ENCODE measurements around the gene MACC1. TPM values are rescaled to one million over a fixed set of nuclear protein-coding genes. Genes with fewer than 3 reads are reported as not detected.

The MACC1 gene
- total and polyA plus RNA-seq, 2 experiments from 2014 or later = 3.4 to 13.4 TPM

DNA sequence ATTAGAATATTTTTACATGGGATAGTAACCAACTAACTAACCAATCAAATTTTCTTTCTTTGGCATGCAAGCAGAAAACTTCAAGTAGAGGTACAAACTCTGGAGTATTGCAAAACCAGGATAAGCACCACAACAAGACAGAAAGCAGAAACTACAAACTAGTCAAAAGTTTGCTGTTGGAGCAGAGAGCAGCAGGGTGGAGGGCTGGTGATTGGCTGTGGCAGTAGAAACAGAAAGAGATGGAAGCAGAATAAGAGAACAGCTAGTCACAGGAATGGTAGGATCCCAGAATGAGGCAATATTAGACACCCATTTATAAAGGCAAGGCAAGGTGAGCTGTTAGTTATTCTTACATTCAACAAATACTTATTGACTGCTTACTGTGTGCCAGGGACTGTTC lies 6.8 kb upstream of the MACC1 start:
- Mint-ChIP-seq H3K36me3 (ENCODE audit: low read depth) (no peaks in the 10 kb centered on the region), H3K27me3 (ENCODE audit: insufficient read depth, low read depth, poor library complexity) (peaks cover 5% of the 10 kb centered on the region), H3K4me1 (peaks cover 18% of the 10 kb centered on the region), H3K9me3 (no peaks in the 10 kb centered on the region), H3K4me3 (no peak overlapping the region), H3K27ac (no peak overlapping the region)
- H3K4me3 ChIP-seq = no peak overlapping the region
- H4K20me1 ChIP-seq (replicated peaks; ENCODE audit: insufficient read depth) = no peaks in the 10 kb centered on the region
- H3K27me3 ChIP-seq (ENCODE audit: insufficient read depth) = no peaks in the 10 kb centered on the region
- no peaks in the 10 kb centered on the region for H3K79me2 ChIP-seq (replicated peaks; ENCODE audit: insufficient read depth)
- H3K4me1 ChIP-seq (ENCODE audit: insufficient read depth) = 0 out of 2 replicates have a peak, but pooled peaks cover 2% of the 10 kb centered on the region
- H3K4me2 ChIP-seq = no peak overlapping the region
- no peaks in the 10 kb centered on the region for H3K36me3 ChIP-seq (ENCODE audit: insufficient read depth)
- H2AFZ ChIP-seq = no peak overlapping the region
- H3F3A ChIP-seq (replicated peaks; ENCODE audit: low read depth) = no peaks in the 10 kb centered on the region
- DNase-seq (ENCODE audit: low spot score) (no peak), ATAC-seq (no peak)
- no peak for TF ChIP-seq NANOG (IDR thresholded peaks at IDR 0.05; ENCODE audit: borderline replicate concordance)
- TF ChIP-seq, protein P1, sequence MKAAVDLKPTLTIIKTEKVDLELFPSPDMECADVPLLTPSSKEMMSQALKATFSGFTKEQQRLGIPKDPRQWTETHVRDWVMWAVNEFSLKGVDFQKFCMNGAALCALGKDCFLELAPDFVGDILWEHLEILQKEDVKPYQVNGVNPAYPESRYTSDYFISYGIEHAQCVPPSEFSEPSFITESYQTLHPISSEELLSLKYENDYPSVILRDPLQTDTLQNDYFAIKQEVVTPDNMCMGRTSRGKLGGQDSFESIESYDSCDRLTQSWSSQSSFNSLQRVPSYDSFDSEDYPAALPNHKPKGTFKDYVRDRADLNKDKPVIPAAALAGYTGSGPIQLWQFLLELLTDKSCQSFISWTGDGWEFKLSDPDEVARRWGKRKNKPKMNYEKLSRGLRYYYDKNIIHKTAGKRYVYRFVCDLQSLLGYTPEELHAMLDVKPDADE (IDR thresholded peaks at IDR 0.05) = no peak
- TF ChIP-seq, protein P2, sequence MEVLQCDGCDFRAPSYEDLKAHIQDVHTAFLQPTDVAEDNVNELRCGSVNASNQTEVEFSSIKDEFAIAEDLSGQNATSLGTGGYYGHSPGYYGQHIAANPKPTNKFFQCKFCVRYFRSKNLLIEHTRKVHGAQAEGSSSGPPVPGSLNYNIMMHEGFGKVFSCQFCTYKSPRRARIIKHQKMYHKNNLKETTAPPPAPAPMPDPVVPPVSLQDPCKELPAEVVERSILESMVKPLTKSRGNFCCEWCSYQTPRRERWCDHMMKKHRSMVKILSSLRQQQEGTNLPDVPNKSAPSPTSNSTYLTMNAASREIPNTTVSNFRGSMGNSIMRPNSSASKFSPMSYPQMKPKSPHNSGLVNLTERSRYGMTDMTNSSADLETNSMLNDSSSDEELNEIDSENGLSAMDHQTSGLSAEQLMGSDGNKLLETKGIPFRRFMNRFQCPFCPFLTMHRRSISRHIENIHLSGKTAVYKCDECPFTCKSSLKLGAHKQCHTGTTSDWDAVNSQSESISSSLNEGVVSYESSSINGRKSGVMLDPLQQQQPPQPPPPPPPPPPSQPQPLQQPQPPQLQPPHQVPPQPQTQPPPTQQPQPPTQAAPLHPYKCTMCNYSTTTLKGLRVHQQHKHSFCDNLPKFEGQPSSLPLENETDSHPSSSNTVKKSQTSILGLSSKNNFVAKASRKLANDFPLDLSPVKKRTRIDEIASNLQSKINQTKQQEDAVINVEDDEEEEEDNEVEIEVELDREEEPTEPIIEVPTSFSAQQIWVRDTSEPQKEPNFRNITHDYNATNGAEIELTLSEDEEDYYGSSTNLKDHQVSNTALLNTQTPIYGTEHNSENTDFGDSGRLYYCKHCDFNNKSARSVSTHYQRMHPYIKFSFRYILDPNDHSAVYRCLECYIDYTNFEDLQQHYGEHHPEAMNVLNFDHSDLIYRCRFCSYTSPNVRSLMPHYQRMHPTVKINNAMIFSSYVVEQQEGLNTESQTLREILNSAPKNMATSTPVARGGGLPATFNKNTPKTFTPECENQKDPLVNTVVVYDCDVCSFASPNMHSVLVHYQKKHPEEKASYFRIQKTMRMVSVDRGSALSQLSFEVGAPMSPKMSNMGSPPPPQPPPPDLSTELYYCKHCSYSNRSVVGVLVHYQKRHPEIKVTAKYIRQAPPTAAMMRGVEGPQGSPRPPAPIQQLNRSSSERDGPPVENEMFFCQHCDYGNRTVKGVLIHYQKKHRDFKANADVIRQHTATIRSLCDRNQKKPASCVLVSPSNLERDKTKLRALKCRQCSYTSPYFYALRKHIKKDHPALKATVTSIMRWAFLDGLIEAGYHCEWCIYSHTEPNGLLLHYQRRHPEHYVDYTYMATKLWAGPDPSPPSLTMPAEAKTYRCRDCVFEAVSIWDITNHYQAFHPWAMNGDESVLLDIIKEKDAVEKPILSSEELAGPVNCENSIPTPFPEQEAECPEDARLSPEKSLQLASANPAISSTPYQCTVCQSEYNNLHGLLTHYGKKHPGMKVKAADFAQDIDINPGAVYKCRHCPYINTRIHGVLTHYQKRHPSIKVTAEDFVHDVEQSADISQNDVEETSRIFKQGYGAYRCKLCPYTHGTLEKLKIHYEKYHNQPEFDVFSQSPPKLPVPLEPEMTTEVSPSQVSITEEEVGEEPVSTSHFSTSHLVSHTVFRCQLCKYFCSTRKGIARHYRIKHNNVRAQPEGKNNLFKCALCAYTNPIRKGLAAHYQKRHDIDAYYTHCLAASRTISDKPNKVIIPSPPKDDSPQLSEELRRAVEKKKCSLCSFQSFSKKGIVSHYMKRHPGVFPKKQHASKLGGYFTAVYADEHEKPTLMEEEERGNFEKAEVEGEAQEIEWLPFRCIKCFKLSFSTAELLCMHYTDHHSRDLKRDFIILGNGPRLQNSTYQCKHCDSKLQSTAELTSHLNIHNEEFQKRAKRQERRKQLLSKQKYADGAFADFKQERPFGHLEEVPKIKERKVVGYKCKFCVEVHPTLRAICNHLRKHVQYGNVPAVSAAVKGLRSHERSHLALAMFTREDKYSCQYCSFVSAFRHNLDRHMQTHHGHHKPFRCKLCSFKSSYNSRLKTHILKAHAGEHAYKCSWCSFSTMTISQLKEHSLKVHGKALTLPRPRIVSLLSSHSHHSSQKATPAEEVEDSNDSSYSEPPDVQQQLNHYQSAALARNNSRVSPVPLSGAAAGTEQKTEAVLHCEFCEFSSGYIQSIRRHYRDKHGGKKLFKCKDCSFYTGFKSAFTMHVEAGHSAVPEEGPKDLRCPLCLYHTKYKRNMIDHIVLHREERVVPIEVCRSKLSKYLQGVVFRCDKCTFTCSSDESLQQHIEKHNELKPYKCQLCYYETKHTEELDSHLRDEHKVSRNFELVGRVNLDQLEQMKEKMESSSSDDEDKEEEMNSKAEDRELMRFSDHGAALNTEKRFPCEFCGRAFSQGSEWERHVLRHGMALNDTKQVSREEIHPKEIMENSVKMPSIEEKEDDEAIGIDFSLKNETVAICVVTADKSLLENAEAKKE (CRISPR knock-in tag; IDR thresholded peaks at IDR 0.05) = no peak
- TF ChIP-seq POLR2AphosphoS5 (IDR thresholded peaks at IDR 0.05; ENCODE audit: low read depth) = no peak
- no peak for TF ChIP-seq JUNB (IDR thresholded peaks at IDR 0.05; ENCODE audit: unreplicated experiment)
- no peak for TF ChIP-seq ZNF331 (CRISPR knock-in tag; IDR thresholded peaks at IDR 0.05; ENCODE audit: low read depth)
- TF ChIP-seq EZH2phosphoT487 (IDR thresholded peaks at IDR 0.05; ENCODE audit: unreplicated experiment) = no peak
- TF ChIP-seq, protein P3, sequence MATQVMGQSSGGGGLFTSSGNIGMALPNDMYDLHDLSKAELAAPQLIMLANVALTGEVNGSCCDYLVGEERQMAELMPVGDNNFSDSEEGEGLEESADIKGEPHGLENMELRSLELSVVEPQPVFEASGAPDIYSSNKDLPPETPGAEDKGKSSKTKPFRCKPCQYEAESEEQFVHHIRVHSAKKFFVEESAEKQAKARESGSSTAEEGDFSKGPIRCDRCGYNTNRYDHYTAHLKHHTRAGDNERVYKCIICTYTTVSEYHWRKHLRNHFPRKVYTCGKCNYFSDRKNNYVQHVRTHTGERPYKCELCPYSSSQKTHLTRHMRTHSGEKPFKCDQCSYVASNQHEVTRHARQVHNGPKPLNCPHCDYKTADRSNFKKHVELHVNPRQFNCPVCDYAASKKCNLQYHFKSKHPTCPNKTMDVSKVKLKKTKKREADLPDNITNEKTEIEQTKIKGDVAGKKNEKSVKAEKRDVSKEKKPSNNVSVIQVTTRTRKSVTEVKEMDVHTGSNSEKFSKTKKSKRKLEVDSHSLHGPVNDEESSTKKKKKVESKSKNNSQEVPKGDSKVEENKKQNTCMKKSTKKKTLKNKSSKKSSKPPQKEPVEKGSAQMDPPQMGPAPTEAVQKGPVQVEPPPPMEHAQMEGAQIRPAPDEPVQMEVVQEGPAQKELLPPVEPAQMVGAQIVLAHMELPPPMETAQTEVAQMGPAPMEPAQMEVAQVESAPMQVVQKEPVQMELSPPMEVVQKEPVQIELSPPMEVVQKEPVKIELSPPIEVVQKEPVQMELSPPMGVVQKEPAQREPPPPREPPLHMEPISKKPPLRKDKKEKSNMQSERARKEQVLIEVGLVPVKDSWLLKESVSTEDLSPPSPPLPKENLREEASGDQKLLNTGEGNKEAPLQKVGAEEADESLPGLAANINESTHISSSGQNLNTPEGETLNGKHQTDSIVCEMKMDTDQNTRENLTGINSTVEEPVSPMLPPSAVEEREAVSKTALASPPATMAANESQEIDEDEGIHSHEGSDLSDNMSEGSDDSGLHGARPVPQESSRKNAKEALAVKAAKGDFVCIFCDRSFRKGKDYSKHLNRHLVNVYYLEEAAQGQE (IDR thresholded peaks at IDR 0.05; ENCODE audit: unreplicated experiment) = no peak
- TF ChIP-seq EZH2 (IDR thresholded peaks at IDR 0.05; ENCODE audit: low read depth, unreplicated experiment) = no peak
- TF ChIP-seq, protein P4, sequence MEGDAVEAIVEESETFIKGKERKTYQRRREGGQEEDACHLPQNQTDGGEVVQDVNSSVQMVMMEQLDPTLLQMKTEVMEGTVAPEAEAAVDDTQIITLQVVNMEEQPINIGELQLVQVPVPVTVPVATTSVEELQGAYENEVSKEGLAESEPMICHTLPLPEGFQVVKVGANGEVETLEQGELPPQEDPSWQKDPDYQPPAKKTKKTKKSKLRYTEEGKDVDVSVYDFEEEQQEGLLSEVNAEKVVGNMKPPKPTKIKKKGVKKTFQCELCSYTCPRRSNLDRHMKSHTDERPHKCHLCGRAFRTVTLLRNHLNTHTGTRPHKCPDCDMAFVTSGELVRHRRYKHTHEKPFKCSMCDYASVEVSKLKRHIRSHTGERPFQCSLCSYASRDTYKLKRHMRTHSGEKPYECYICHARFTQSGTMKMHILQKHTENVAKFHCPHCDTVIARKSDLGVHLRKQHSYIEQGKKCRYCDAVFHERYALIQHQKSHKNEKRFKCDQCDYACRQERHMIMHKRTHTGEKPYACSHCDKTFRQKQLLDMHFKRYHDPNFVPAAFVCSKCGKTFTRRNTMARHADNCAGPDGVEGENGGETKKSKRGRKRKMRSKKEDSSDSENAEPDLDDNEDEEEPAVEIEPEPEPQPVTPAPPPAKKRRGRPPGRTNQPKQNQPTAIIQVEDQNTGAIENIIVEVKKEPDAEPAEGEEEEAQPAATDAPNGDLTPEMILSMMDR (conservative IDR thresholded peaks at IDR 0.05; ENCODE audit: low read depth in 2 of 2) = no peak
- no peak for TF ChIP-seq ZNF114 (CRISPR knock-in tag; IDR thresholded peaks at IDR 0.05)
- TF ChIP-seq STAT1 (IDR thresholded peaks at IDR 0.05; ENCODE audit: unreplicated experiment) = no peak
- TF ChIP-seq CREB1 (CRISPR knock-in tag; IDR thresholded peaks at IDR 0.05; ENCODE audit: low read depth) = no peak
- no peaks in the 10 kb centered on the region for H3K9me2 ChIP-seq (ENCODE audit: insufficient read depth)
- H3K27ac ChIP-seq (ENCODE audit: low read depth) = no peak overlapping the region

Measured in GM23338 (cell line).